Kidney (tissue), 14 donors: ENCODE data around the gene HIVEP3. TPM values are rescaled to one million over a fixed set of nuclear protein-coding genes. Genes with fewer than 3 reads are reported as not detected.

Experiments
- DNase-seq, 5 donors: peaks; one replicate each; pipeline ENCODE4 v3.0.0-alpha.2; 2013 to 2020
- FAIRE-seq: peaks from 2 replicates; lab custom pipeline; 2012; peaks lifted over from hg19 to GRCh38; lab: Jason Lieb, UNC
- H3K27ac ChIP-seq, 2 donors: one replicate each; pipeline ENCODE4 v1.7.0; 2013; ENCODE audit warnings: low read depth in 2 of 2, low read length in 2 of 2, inconsistent platforms in 1 of 2
- H3K27me3 ChIP-seq: one replicate; pipeline ENCODE4 v1.7.1; 2013; ENCODE audit warnings: low read length, inconsistent platforms; ENCODE audit not compliant: control insufficient read depth, insufficient read depth
- H3K36me3 ChIP-seq, 3 donors: one replicate each; pipeline versions ENCODE4 v1.7.0 to v1.7.1; 2013; ENCODE audit warnings: low read length in 3 of 3, control low read depth in 1 of 3, inconsistent platforms in 1 of 3; ENCODE audit not compliant: insufficient read depth in 3 of 3, control insufficient read depth in 2 of 3
- H3K4me1 ChIP-seq, 3 donors: one replicate each; pipeline versions ENCODE4 v1.7.0 to v1.7.1; 2013; ENCODE audit warnings: low read length in 3 of 3, inconsistent platforms in 1 of 3, low read depth in 1 of 3; ENCODE audit not compliant: control insufficient read depth in 2 of 3, insufficient read depth in 2 of 3
- H3K4me3 ChIP-seq, 3 donors: one replicate each; pipeline versions ENCODE4 v1.7.0 to v1.8.1; 2013; ENCODE audit warnings: low read length in 3 of 3, control low read depth in 1 of 3, inconsistent platforms in 1 of 3
- H3K9ac ChIP-seq, 3 donors: one replicate each; pipeline versions ENCODE4 v1.7.0 to v1.7.1; 2013; ENCODE audit warnings: low read length in 3 of 3, control low read depth in 1 of 3, inconsistent platforms in 1 of 3
- H3K9me3 ChIP-seq, 3 donors: one replicate each; pipeline versions ENCODE4 v1.7.0 to v1.7.1; 2013; ENCODE audit warnings: low read length in 3 of 3, control low read depth in 1 of 3, inconsistent platforms in 1 of 3; ENCODE audit not compliant: control insufficient read depth in 2 of 3, insufficient read depth in 1 of 3
- CTCF ChIP-seq: IDR thresholded peaks from 3 replicates; pipeline ENCODE4 v1.5.1; 2012; ENCODE audit warnings: mild to moderate bottlenecking, moderate library complexity, borderline replicate concordance; ENCODE audit not compliant: insufficient read depth; ENCODE audit errors: extremely low read depth
- intact Hi-C: fragments of 100-400 bp; cut with DNase I; formaldehyde crosslinking; loops from one replicate; pipeline ENCODE4 v1.11.1; 2022
- polyA plus RNA-seq: library from polyadenylated mRNA; stranded (reverse); fragments of 350-450 nt; fragmentation: Illumina TruSeq; extraction: RNeasy Lipid Tissue Mini Kit (QIAGEN cat#74804); gene quantifications from one replicate; pipeline ENCODE4 v1.2.3, GENCODE V29; 2014; ENCODE audit warnings: low read depth, low replicate concordance; ENCODE audit not compliant: insufficient read depth
- total RNA-seq: library from RNA; stranded (reverse); fragmentation: NEBNext Ultra II Directional; extraction: Animal tissue kit (Norgen Biotek cat#: 25700); gene quantifications from one replicate; pipeline ENCODE4 v1.2.1, GENCODE V29; 2021
- donor health status: control.
- donor health status: control.
- donor health status: control.
- donor health status: control.
- donor health status: control.
- donor health status: DM: yes; HTN: yes; CAD: no.
- donor health status: Normal renal cell carcinoma (clear cell type).

The HIVEP3 gene
- total and polyA plus RNA-seq, 2 donors from 2014 or later = 3.5 to 11.0 TPM

GRCh38 chr1:41507836-41508235 lies 410.9 kb downstream of the HIVEP3 start:
- Histone ChIP-seq H3K9me3 (no peaks in the 10 kb centered on the region), H3K4me3 (no peak overlapping the region), H3K27me3 (no peaks in the 10 kb centered on the region), H3K27ac (no peak overlapping the region), H3K36me3 (no peaks in the 10 kb centered on the region), H3K9ac (no peak overlapping the region), H3K4me1 (no peaks in the 10 kb centered on the region)
- FAIRE-seq (no peak), DNase-seq (no peak)
- no peak for TF ChIP-seq CTCF
- intact Hi-C loops = no loop called here

GRCh38 chr1:41507110-41507720 lies 411.5 kb downstream of the HIVEP3 start:
- no peaks in the 10 kb centered on the region for H3K9me3 ChIP-seq
- no peak overlapping the region for H3K27ac ChIP-seq
- intact Hi-C loops = no loop called here
- DNase-seq (no peak), FAIRE-seq (no peak)
- no peaks in the 10 kb centered on the region for H3K27me3 ChIP-seq
- TF ChIP-seq CTCF = no peak
- H3K36me3 ChIP-seq = no peaks in the 10 kb centered on the region
- H3K4me3 ChIP-seq = no peak overlapping the region
- H3K9ac ChIP-seq = no peak overlapping the region
- peaks cover 0 to 6% (median 5%) of the 10 kb centered on the region in 3 donors for H3K4me1 ChIP-seq

GRCh38 chr1:41504114-41505035 lies 414.3 kb downstream of the HIVEP3 start:
- DNase-seq (peak in 1 of 5 donors; percentile 21), FAIRE-seq (no peak)
- Histone ChIP-seq H3K27me3 (no peaks in the 10 kb centered on the region), H3K4me1 (peaks cover 0 to 18% (median 12%) of the 10 kb centered on the region in 3 donors), H3K4me3 (no peak overlapping the region), H3K27ac (no peak overlapping the region), H3K36me3 (no peaks in the 10 kb centered on the region), H3K9ac (no peak overlapping the region), H3K9me3 (no peaks in the 10 kb centered on the region)
- no peak for TF ChIP-seq CTCF
- intact Hi-C loops = no loop called here
